Erythroblast (primary cell): Measurements from ENCODE around the gene RASSF1.

ENCODE experiments used
- GATA1 ChIP-seq: IDR thresholded peaks from 2 replicates; pipeline ENCODE4 v1.6.1; 2011; ENCODE audit warnings: low read depth, mild to moderate bottlenecking, control low read depth, low read length, moderate library complexity
- POLR2A ChIP-seq: IDR thresholded peaks from 2 replicates; pipeline ENCODE4 v1.6.1; 2011; ENCODE audit warnings: mild to moderate bottlenecking, low read length

DNA sequence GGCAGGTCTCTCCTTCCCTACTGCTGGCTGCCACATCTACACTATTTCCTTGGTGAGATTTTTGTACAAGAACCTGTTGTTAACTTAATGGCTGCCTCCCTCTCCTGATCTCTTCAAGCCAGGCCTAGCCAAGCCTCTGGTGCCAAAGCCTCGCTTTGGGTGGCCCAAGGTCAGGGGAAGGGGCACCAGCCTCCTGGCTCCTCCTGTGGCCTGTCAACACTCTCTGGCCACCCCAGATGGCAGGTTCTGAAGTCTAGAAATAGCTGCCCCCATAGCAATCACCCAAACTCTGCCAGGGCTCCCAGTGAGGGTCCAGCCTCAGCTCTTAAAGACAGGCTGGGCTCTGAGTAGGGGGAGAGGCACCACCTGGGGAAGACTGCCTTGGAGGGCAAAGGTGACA, 53.4 kb downstream of the RASSF1 start:
- TF ChIP-seq POLR2A (no peak), GATA1 (no peak)
